Measurements from ENCODE around the gene SMIM44.
"Not testable (repeated sequence)": the region's sequence is repeated elsewhere in the genome, so short reads cannot be mapped to it uniquely, and the experiment has no call there.

The SMIM44 gene

GRCh38 chr19:3516675-3517207, 33.5 kb upstream of the SMIM44 start:
- peak; percentile 23 to 96 (median 82) for DNase-seq

- DNase-seq = no peak
These were observed 32.7 kb upstream of the SMIM44 start for GRCh38 chr19:3515891-3516422.

- DNase-seq = no peak
These were observed 31.7 kb upstream of the SMIM44 start for GRCh38 chr19:3514930-3515329.

- no peak for DNase-seq
These were observed 30.2 kb upstream of the SMIM44 start for GRCh38 chr19:3513229-3514140.

GRCh38 chr19:3512562-3513228, 29.5 kb upstream of the SMIM44 start:
- DNase-seq = no peak

GRCh38 chr19:3511506-3512251, 28.4 kb upstream of the SMIM44 start:
- DNase-seq = no peak

GRCh38 chr19:3510727-3511126, 27.5 kb upstream of the SMIM44 start:
- no peak for DNase-seq

GRCh38 chr19:3509566-3509989, 26.3 kb upstream of the SMIM44 start:
- DNase-seq = no peak

GRCh38 chr19:3508771-3509535, 25.7 kb upstream of the SMIM44 start:
- DNase-seq = no peak

GRCh38 chr19:3508121-3508661, 24.9 kb upstream of the SMIM44 start:
- not testable (repeated sequence) for DNase-seq

- peak; percentile 9 to 50 (median 31) for DNase-seq
These were observed 24.3 kb upstream of the SMIM44 start for GRCh38 chr19:3507371-3508120.

- DNase-seq = peak in 2 of 3 experiments; percentile 28 to 48
These were observed 23.4 kb upstream of the SMIM44 start for GRCh38 chr19:3506384-3507340.

GRCh38 chr19:3505598-3506383, 22.6 kb upstream of the SMIM44 start, which contains the start of gene FZR1:
TSS of gene FZR1 (plus strand) at chr19:3506311. CDS start at chr19:3522990, 16,679 bp downstream.
- DNase-seq = peak; percentile 100

GRCh38 chr19:3504735-3505134, 21.5 kb upstream of the SMIM44 start:
- peak in 1 of 3 experiments; percentile 38 for DNase-seq

GRCh38 chr19:3503036-3503572, 19.9 kb upstream of the SMIM44 start:
- no peak for DNase-seq

GRCh38 chr19:3501780-3502179, 18.5 kb upstream of the SMIM44 start:
- no peak for DNase-seq

GRCh38 chr19:3500429-3501101, 17.3 kb upstream of the SMIM44 start, which contains the start of gene DOHH:
TSS of gene DOHH (minus strand) at chr19:3500674. CDS start at chr19:3496814, 3,860 bp downstream.
- DNase-seq = peak; percentile 98 to 99 (median 99)
